ENCODE measurements around the gene OR13G1.
A peak's percentile ranks its signal among the peaks of the same experiment; 100 is the strongest.
"Not testable (repeated sequence)": the region's sequence is repeated elsewhere in the genome, so short reads cannot be mapped to it uniquely, and the experiment has no call there.

OR13G1 gene, protein sequence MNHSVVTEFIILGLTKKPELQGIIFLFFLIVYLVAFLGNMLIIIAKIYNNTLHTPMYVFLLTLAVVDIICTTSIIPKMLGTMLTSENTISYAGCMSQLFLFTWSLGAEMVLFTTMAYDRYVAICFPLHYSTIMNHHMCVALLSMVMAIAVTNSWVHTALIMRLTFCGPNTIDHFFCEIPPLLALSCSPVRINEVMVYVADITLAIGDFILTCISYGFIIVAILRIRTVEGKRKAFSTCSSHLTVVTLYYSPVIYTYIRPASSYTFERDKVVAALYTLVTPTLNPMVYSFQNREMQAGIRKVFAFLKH

DNA sequence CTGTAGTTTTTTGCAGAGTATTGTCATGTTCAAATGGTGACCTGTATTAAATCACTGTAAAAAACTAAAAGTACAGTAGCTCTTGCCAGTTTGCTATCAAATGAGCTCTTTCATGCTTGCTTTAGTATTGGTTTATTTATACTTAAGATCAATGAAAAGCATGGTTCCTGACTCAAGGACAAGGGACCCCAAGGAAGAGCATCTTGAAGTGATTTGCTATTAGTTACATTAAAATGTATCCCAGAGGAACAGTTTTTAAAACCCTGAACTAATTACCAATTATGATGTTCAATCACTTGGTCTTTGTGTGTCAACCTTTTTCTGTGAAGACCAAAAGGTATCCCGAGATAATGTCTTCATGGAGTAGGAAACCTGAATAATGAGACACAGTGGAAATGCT lies at the start of gene OR13G1:
OR13G1 (minus strand) TSS at position 101 of the 400 bp plus-strand sequence. CDS start 6,698 bp downstream, outside the sequence.
- DNase-seq, result no peak

DNA sequence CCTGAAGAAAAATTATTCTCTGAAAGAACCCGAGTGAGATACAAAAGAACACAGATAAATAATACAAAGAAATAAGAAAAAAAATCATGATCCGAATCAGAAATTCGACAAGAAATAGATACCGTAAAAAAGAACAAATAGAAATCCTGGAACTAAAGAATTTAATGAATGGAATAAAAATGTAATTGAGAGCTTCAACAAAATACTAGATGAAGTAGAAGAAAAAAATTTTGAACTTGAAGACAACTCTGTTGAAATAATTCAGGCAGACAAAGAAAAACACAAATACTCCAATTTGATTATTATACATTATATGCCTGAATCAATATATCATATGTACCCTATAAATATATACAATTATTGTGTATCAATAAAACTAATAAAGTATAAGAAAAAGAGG lies 41.7 kb upstream of the OR13G1 start:
- no peak for DNase-seq

DNA sequence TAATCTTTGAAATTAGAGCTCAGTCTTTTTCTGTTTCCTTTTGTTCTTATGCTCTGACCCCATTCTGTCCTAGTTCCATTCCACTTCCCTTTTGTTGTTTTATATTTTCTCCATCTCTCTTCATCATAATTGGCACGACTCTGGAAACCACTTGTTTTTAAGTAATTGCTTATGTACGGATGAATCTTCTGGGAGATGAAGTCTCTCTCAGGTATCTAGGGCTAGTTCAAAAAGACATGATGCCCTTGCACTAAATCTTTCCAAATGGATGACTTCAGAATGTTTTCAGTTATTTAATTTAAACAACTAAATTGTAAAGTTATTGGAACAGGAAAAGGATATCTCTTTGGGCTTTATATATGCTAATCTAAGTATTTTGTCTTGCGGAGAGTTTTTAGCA lies 37.0 kb upstream of the OR13G1 start, which contains the start of gene OR6F1:
OR6F1 (minus strand) TSS at position 101 of the 400 bp plus-strand sequence. CDS start 3,891 bp downstream, outside the sequence.
- no peak for DNase-seq

DNA sequence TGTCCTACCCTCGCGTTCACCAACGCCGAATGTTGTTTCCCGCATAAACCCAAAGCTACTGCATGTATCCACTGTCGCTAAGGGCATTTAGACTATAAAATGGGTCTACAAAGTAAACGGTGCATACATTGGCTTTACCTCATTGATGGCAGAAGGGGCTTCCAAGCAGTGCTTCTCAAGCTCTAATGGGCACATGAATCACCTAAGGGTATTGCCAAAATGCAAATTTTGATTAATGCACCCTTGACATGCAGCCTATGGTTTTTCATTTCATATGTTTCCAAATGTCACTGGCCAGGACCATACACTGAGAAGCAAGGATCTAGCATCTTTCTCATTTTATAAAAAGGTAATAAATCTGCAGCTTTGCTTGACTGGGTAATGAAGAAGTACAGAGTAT lies 34.2 kb upstream of the OR13G1 start:
- DNase-seq, result no peak

DNA sequence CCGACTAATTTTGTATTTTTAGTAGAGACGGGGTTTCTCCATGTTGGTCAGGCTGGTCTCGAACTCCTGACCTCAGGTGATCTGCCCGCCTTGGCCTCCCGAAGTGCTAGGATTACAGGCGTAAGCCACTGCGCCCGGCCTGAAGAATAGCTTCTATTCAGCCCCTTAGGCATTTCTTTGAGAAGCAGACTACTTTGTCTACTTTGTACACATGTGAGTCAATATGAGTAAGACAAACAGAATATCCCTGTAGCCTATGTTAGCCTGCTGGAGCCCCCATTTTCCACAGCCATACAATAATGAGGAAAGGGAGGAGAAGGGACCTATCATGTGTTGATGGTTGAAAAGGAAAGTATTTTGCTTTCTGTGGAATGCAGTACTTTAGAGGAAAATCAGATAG lies 31.1 kb upstream of the OR13G1 start:
- not testable (repeated sequence) for DNase-seq

DNA sequence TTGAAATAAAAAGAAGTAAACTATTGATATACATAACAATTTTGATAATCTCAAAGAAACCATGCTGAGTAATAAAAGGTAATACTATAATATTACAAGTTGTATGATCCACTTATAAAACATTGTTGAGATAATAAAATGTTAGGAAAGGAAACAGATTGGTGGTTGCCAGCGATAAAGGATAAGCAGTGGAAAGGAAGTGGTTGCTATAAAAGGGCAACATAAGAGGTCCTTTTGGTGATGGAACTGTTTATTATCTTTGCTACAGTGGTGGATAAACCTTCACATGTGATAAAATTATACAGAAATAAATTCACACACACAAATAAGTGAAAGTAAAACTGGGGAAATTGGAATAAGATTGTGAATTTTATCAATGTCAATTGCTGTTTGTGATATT lies 21.8 kb upstream of the OR13G1 start:
- no peak for DNase-seq

DNA sequence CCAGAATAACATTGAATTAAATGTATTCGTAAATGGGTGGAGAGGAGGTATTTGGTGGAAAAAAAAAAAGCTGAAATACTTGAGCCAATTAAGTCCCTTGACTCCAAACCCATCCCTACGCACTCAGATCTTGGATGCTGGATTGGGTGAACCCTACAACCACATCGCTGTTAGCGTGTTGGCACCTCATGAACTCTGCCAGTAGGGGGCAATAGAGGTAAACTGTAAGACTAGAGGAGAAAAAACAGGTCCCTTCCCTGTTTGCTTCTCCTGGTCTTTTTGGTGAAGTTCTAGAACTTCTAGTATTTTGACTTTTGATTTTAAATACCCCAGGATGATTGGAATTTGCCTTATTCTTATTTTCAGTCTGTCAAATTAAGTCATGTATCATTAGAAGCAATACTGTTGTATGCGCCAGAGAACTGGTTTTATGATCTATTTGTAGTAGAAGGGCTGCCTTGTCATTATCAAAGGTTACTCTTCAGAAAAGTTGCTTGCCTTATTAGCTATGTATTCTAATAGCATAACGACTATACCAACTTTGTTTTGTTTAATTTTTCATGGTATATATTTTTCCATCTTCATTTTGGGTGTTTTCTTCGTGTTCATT lies 1.9 kb upstream of the OR13G1 start:
- peak; percentile 38 for DNase-seq

DNA sequence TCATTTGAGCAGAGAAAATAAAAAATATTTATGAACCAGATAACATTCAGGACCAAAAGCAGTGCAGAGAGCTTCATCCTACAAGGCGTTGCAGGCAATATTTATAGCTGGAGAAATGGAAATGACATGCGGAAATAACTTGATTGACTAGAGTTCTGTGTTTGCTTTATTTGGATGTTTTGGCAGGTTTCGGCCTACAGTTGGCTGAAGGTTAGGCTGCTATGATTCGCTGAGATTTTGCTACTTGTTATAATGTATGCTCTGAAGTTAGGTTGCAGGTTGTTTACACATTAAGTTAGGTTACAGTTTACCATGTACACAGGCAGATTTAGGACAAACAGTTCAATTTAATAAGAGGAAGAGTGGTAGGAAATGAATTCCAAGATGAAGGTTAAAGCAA lies 632 bp upstream of the OR13G1 start:
- DNase-seq, result no peak

DNA sequence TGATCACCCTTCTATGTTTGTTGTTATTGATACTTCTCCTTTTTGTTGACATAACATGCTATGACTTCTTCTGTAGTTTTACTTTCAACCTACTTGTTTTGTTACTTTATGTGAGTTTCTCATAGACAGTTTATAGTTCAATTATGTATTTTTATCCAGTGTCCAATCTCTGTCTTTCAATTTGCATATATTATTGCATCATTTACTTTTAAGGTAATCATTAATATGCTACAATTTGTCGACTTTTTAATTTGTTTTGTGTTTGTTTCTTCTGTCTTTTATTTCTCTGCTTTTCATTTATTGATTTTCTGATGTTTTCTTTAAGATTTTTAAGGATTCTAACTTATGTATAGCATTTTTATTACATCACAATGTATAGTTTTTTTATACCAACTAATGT lies 10.3 kb downstream of the OR13G1 start:
- no peak for DNase-seq

DNA sequence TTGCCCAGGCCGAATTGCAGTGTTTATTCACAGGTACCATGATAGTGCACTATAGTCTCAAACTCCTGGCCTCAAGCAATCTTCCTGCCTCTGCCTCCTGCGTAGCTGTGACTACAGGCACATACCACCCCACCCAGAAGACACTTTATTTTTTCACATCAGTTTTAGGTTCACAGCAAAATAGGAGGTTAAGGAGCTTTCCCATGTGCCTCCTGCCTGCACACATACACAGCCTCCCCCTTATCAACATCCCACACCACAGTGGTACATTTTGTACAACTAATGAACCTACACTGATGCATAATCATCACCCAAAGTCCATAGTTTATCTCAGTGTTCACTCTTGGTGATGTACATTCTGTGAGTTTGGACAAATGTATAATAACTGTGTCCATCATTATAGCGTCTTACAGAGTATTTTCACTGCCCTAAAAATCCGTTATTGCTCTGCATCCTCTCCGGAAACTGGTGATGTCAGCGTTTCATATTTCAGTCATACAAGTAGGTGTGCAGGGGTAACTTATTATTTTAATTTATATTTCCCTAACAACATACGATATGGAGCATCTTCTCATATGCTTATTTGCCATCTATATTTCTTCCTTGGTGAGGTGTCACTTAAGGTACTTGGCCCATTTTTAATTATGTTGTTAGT lies 23.2 kb downstream of the OR13G1 start:
- DNase-seq, result no peak

DNA sequence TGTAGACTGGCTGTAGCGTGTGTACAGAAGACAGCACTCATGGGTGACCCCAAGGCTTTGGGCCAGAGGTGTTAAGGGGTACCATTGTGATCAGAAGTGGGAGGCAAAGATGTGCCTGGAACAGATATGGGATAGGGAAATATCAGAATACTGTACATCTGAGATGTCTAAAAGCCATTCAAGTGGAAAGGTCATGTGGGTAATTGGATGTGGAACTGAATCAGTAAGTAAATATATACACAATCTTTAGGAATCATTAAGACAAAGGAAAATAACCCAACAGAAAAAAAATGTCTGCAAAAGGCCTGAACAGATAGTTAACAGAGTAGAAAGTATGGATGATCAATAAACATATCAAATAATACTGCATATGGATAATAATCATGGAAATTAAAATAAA lies 26.5 kb downstream of the OR13G1 start:
- DNase-seq, result no peak

DNA sequence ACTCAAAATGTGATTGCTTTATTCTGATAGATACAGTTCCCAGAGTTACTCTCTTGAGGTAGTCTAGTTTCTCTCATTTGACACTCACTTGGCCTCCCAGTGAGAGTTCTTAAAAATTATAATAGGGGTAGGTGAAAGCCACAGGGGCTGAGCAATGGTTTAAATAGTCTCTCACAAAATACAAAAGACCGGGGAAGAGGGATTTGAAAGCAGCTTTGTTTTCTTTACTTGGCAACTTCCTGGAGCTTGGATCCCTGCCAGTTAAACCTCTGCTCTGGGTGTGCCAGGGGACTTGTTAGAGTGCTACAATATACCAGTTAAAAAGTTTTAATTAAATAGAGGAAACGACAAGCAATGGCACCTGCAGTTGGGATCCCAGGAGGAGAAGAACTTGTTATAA lies 31.7 kb downstream of the OR13G1 start:
- peak; percentile 48 for DNase-seq

DNA sequence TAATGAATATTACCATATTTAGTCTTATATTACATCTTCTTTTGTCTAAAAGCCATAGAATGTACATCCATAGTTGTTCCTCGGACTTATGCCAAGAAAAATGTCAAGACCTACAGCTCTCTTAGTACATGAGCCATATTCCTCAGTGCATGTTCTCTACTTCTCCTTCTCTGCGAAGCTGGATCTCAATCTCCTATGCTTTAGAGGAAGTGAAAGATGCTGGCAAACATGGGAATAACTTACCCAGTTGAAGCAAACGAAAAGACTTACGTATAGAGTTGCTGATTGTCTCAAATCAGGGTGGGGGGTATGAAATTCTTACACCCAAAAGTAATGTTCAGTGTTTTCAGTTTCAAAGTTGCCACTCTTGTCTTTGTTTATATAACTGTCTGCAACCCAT lies 32.7 kb downstream of the OR13G1 start:
- DNase-seq, result no peak

DNA sequence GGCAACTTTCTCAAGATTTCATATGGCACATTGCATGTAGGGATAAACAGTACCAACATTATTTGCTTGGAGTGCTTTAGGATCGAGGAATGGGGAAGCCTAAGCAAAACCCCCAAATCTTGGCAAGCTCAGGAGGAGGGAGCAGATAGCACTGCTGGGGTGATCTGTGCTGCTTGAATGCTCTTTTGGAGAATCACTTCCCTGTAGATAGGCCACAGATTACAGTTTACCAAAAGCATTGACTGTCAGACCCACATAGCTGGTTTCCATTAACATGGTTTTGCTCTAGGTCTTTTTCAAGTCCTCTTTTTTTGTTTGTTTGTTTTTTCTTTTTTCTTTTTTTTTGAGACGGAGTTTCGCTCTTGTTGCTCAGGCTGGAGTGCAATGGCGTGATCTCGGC lies 36.8 kb downstream of the OR13G1 start:
- no peak for DNase-seq

DNA sequence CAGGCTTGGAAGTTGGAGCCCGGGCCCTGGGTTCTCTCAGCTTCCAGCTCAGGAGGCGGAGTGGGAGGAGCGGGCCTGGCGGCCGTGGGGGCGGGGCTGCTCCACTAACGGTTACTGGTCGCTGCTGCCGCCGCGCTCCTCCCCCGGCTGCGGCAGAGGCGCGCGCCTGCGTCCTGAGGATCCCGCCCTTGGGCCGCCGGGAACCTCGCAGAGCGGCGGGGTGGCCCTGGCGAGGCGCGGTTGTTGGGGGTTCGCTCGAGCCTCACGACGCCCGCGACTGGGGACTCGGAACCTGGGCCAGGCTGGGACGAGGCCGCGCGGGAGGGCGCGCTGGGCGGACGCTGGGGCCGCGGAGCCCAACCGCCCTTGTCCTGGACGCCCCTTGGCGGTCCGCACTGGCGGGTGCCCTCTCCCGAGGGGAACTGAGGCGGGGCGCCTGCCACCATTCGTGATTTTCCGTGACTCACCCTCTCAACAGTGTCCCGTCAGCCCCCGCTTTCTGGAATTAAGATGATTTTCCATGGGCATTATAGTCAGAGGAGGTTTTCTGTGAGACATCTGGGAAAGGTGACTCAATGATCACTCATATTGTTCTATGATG lies 40.1 kb downstream of the OR13G1 start:
- no peak for DNase-seq

DNA sequence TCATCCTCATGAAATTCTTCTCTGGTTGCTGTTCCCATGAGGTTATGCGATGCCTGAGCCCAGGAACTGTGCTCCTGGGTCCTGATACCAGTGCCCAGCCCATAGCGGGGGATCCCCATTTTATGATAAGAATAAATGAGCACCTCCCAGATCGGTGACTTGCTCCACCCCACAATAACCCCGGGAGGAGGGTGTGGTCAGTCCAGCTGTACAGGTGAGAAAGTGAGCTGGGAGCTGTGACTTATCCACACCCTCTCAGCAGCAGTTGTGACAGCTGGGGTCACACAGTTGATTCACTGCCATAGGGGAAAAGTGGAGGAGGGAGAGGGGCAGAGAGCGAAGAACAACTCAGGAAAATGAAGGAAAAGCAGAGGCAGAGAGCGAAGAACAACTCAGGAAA lies 40.8 kb downstream of the OR13G1 start:
- DNase-seq, result no peak

DNA sequence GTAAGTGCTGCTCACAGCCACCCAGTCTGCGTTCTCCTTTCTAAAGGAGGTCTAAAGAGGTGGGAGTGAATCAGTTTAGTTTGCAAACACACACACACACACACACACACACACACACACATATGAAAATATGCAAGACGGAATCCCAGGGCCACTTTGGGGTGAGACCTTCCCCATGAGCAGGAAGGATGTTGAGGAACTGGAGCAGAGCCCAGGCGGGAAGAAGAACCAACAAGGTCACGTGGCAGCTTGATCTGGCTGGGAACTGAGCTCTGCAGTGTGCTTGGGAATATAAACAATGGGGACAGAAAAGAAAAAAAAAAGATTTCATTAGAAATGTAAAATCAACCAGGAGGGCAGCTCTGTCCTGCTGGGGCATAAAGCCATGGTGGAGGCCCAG lies 41.5 kb downstream of the OR13G1 start:
- no peak for DNase-seq

DNA sequence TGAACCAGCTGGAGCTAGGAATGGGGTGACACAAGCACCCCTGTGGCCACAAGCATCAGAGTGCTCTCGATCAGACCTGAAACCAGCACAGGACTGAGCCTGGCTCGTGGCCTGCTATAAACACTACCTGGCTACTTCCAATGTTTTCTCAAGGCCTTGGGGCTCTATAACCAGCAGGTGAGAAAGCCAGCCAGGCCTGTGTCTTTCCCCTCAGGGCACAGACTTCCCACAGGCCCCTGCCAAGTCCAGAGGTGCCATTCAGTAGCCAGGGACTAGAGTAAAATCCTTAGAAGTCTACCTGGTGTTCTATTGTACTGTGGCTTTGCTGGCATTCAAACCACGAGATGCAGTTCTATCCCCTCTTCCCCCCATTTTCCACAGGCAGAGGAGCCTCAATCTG lies 51.6 kb downstream of the OR13G1 start:
- DNase-seq, result no peak
